ENCODE data around the gene WFDC8. TPM values are rescaled to one million over a fixed set of nuclear protein-coding genes. Genes with fewer than 3 reads are reported as not detected.

The WFDC8 gene
- total RNA-seq, 1 experiment from 2014 or later: not detected

GRCh38 chr20:45555198-45555597 is 23.9 kb downstream of the WFDC8 start:
- no peak for DNase-seq (ENCODE audit: low spot score)
- CTCF ChIA-PET: no interaction called here
- TF ChIP-seq EZH2 (IDR thresholded peaks at IDR 0.05; ENCODE audit: borderline replicate concordance, low read depth, low read length, poor library complexity, severe bottlenecking): no peak
- TF ChIP-seq, protein P1, sequence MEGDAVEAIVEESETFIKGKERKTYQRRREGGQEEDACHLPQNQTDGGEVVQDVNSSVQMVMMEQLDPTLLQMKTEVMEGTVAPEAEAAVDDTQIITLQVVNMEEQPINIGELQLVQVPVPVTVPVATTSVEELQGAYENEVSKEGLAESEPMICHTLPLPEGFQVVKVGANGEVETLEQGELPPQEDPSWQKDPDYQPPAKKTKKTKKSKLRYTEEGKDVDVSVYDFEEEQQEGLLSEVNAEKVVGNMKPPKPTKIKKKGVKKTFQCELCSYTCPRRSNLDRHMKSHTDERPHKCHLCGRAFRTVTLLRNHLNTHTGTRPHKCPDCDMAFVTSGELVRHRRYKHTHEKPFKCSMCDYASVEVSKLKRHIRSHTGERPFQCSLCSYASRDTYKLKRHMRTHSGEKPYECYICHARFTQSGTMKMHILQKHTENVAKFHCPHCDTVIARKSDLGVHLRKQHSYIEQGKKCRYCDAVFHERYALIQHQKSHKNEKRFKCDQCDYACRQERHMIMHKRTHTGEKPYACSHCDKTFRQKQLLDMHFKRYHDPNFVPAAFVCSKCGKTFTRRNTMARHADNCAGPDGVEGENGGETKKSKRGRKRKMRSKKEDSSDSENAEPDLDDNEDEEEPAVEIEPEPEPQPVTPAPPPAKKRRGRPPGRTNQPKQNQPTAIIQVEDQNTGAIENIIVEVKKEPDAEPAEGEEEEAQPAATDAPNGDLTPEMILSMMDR (conservative IDR thresholded peaks at IDR 0.05; ENCODE audit: low read depth, low read length): no peak
- intact Hi-C loops (cut with micrococcal nuclease; ENCODE audit: unreplicated experiment): no loop called here
- Histone ChIP-seq H3K9me3 (ENCODE audit: low read depth, low read length, poor library complexity, severe bottlenecking) (no peaks in the 10 kb centered on the region), H3K27ac (ENCODE audit: low read depth, low read length, poor library complexity, severe bottlenecking) (no peak overlapping the region), H3K4me1 (ENCODE audit: insufficient read depth, low read length, poor library complexity, severe bottlenecking) (no peaks in the 10 kb centered on the region), H3K4me3 (ENCODE audit: low read depth, low read length, poor library complexity, severe bottlenecking) (no peak overlapping the region), H3K36me3 (ENCODE audit: insufficient read depth, low read length, poor library complexity, severe bottlenecking) (no peaks in the 10 kb centered on the region), H3K27me3 (replicated peaks; ENCODE audit: insufficient read depth, low read depth, low read length, poor library complexity) (peaks cover 16% of the 10 kb centered on the region)
- no TSS peak for BruUV-seq (replicated peaks)
- POLR2A ChIA-PET (ENCODE audit: low non-redundant PET): no interaction called here

DNA sequence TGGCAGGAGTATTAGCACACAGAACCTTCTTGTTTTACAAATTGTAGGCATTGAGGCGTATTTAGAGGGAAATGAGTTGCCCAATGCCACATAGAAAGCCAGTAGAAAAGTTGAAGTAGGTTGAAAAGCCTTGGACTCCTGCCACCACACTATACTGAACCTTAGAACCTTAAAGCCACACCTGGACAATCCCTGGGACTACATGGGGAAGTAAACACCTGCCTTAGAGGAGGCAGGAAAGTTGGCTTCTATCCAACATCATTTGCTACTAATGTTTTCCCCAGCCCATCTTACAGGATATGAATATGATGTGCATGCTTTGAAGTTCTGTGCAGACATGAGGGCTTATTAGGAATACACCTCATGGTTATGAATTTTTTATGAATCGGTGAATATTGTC is 26.6 kb downstream of the WFDC8 start:
- H3K9me3 ChIP-seq (ENCODE audit: low read depth, low read length, poor library complexity, severe bottlenecking): no peaks in the 10 kb centered on the region
- no peaks in the 10 kb centered on the region for H3K4me1 ChIP-seq (ENCODE audit: insufficient read depth, low read length, poor library complexity, severe bottlenecking)
- DNase-seq (ENCODE audit: low spot score): no peak
- CTCF ChIA-PET: no interaction called here
- no peak overlapping the region for H3K4me3 ChIP-seq (ENCODE audit: low read depth, low read length, poor library complexity, severe bottlenecking)
- intact Hi-C loops (cut with micrococcal nuclease; ENCODE audit: unreplicated experiment): no loop called here
- BruUV-seq (replicated peaks): no TSS peak
- peaks cover 12% of the 10 kb centered on the region for H3K27me3 ChIP-seq (replicated peaks; ENCODE audit: insufficient read depth, low read depth, low read length, poor library complexity)
- H3K27ac ChIP-seq (ENCODE audit: low read depth, low read length, poor library complexity, severe bottlenecking): no peak overlapping the region
- no peak for TF ChIP-seq EZH2 (IDR thresholded peaks at IDR 0.05; ENCODE audit: borderline replicate concordance, low read depth, low read length, poor library complexity, severe bottlenecking)
- TF ChIP-seq, protein P1 (conservative IDR thresholded peaks at IDR 0.05; ENCODE audit: low read depth, low read length): no peak
- POLR2A ChIA-PET (ENCODE audit: low non-redundant PET): no interaction called here
- no peaks in the 10 kb centered on the region for H3K36me3 ChIP-seq (ENCODE audit: insufficient read depth, low read length, poor library complexity, severe bottlenecking)

DNA sequence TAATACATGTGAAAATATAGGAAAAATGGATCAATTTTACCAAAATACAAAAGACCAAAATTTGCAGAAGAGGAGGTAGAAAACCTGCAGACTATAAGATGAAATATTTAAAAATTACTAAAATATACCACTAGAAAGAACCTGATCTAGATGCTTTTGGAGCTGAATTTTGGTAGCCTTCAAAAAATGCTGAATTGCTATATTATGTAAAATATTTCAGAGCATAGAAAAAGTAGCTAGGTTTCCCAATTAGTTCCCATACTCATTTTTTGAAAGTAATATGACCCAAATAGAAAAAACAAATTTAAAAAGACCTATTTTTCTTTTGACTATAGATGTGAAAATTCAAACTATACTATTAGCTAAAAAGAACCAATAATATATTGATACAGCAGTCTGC is 28.3 kb downstream of the WFDC8 start:
- no peak for TF ChIP-seq EZH2 (IDR thresholded peaks at IDR 0.05; ENCODE audit: borderline replicate concordance, low read depth, low read length, poor library complexity, severe bottlenecking)
- H3K27ac ChIP-seq (ENCODE audit: low read depth, low read length, poor library complexity, severe bottlenecking): no peak overlapping the region
- BruUV-seq (replicated peaks): no TSS peak
- CTCF ChIA-PET: no interaction called here
- H3K27me3 ChIP-seq (replicated peaks; ENCODE audit: insufficient read depth, low read depth, low read length, poor library complexity): peaks cover 25% of the 10 kb centered on the region
- no peaks in the 10 kb centered on the region for H3K36me3 ChIP-seq (ENCODE audit: insufficient read depth, low read length, poor library complexity, severe bottlenecking)
- no peak for DNase-seq (ENCODE audit: low spot score)
- H3K9me3 ChIP-seq (ENCODE audit: low read depth, low read length, poor library complexity, severe bottlenecking): no peaks in the 10 kb centered on the region
- H3K4me3 ChIP-seq (ENCODE audit: low read depth, low read length, poor library complexity, severe bottlenecking): no peak overlapping the region
- POLR2A ChIA-PET (ENCODE audit: low non-redundant PET): no interaction called here
- H3K4me1 ChIP-seq (ENCODE audit: insufficient read depth, low read length, poor library complexity, severe bottlenecking): no peaks in the 10 kb centered on the region
- intact Hi-C loops (cut with micrococcal nuclease; ENCODE audit: unreplicated experiment): no loop called here

DNA sequence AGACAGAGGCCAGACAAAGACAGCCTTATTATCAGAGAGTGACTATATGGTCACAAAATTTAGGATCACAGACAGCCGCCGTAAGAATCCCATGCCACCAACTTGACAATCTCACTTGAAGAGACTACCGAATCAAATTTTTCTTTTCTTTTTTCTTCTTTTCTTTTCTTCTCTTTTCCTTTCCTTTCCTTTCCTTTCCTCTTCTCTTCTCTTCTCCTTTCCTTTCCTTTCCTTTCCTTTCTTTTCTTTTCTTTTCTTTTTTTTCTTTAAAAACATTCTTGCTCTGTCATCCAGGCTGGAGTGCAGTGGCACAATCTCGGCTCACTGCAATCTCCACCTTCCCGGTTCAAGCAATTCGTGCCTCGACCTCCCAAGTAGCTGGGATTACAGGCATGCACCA is 30.7 kb downstream of the WFDC8 start:
- TF ChIP-seq EZH2 (IDR thresholded peaks at IDR 0.05; ENCODE audit: borderline replicate concordance, low read depth, low read length, poor library complexity, severe bottlenecking): no peak
- TF ChIP-seq, protein P1 (conservative IDR thresholded peaks at IDR 0.05; ENCODE audit: low read depth, low read length): no peak
- H3K27ac ChIP-seq (ENCODE audit: low read depth, low read length, poor library complexity, severe bottlenecking): no peak overlapping the region
- no peaks in the 10 kb centered on the region for H3K9me3 ChIP-seq (ENCODE audit: low read depth, low read length, poor library complexity, severe bottlenecking)
- H3K4me3 ChIP-seq (ENCODE audit: low read depth, low read length, poor library complexity, severe bottlenecking): no peak overlapping the region
- H3K4me1 ChIP-seq (ENCODE audit: insufficient read depth, low read length, poor library complexity, severe bottlenecking): no peaks in the 10 kb centered on the region
- DNase-seq (ENCODE audit: low spot score): no peak
- BruUV-seq (replicated peaks): no TSS peak
- ChIA-PET CTCF (no interaction called here), POLR2A (ENCODE audit: low non-redundant PET) (no interaction called here)
- peaks cover 42% of the 10 kb centered on the region for H3K27me3 ChIP-seq (replicated peaks; ENCODE audit: insufficient read depth, low read depth, low read length, poor library complexity)
- intact Hi-C loops (cut with micrococcal nuclease; ENCODE audit: unreplicated experiment): no loop called here
- H3K36me3 ChIP-seq (ENCODE audit: insufficient read depth, low read length, poor library complexity, severe bottlenecking): no peaks in the 10 kb centered on the region
